Measurements from ENCODE around the gene ZPBP.
"Not testable (repeated sequence)": the region's sequence is repeated elsewhere in the genome, so short reads cannot be mapped to it uniquely, and the experiment has no call there.

ZPBP gene

DNA sequence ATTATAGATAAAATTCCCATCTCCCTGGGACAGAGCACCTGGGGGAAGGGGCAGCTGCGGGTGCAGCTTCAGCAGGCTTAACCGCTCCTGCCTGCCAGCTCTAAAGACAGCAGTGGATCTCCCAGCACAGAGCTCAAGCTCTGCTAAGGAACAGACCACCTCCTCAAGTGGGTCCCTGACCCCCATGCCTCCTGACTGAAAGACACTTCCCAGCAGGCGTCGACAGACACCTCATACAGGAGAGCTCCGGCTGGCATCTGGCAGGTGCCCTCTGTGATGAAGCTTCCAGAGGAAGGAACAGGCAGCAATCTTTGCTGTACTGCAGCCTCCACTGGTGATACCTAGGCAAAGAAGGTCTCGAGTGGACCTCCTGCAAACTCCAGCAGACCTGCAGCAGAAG, 51.9 kb downstream of the ZPBP start:
- not testable (repeated sequence) for DNase-seq (ENCODE audit: low read depth in 2 of 2)

GRCh38 chr7:50037086-50037485, 56.0 kb downstream of the ZPBP start:
- no peak for DNase-seq (ENCODE audit: low read depth in 2 of 2)

GRCh38 chr7:50022991-50023390, 70.1 kb downstream of the ZPBP start:
- DNase-seq (ENCODE audit: low read depth in 2 of 2), result no peak

DNA sequence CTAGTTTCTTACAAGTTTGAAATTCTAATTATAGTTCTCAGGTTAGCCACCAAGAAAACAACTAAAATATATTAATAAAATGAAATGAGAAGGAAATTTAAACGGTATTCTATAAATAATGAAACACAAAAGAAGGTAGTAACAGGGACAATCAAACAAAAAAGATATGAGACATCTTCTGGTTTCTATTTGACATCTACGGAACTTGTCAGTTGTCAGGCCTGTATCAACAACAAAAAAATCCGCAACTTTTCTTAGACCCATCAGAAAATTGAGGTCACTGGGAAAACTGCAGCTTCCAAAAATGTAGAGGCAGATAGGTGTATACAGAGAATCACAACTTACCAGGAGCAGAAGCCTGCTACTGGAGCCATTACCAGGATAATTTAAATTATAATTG, 70.6 kb downstream of the ZPBP start:
- DNase-seq (ENCODE audit: low read depth in 2 of 2), result no peak

DNA sequence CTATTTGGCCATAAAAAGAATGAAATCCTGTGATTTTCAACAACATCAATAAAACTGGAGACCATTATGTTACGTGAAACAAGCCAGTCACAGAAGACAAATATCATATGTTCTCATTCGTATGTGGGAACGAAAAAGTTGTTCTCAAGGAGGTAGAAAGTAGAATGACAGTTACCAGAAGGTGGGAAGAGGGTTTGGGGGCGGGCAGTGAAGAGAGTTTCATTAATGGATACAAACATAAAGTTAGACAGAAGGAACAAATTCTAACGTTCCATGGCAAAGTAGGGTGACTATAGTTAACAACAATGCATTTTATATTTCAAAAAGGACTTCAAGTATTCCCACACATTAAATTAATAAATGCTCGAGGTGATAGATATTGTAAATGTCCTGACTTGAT, 97.4 kb downstream of the ZPBP start:
- DNase-seq (ENCODE audit: low read depth in 2 of 2), result no peak

GRCh38 chr7:49986191-49986590, 106.9 kb downstream of the ZPBP start:
- DNase-seq (ENCODE audit: low read depth in 2 of 2), result no peak

GRCh38 chr7:49980465-49980864, 112.6 kb downstream of the ZPBP start:
- no peak for DNase-seq (ENCODE audit: low read depth in 2 of 2)

- no peak for DNase-seq (ENCODE audit: low read depth in 2 of 2)
Observed at GRCh38 chr7:49976238-49976637, 116.8 kb downstream of the ZPBP start.

GRCh38 chr7:49974035-49974434, 119.0 kb downstream of the ZPBP start:
- DNase-seq (ENCODE audit: low read depth in 2 of 2), result no peak

DNA sequence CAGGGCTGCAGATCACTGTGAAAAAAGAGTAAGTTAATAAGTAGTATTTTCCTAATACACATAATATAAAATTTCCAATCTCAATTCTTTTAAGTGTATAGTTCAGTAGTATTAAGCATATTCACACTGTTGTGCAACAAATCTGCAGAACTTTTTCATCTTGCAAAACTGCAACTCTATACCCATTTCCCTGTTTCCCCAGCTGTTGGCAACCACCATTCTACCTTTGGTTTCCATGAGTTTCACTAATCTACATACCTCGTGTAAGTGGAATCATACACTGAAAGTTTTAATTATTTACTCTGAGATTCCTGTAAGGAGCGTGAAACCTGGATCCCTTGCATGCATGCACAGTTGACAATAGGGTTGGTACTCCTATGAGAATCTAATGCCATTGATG, 155.4 kb downstream of the ZPBP start:
- DNase-seq (ENCODE audit: low read depth in 2 of 2), result no peak

DNA sequence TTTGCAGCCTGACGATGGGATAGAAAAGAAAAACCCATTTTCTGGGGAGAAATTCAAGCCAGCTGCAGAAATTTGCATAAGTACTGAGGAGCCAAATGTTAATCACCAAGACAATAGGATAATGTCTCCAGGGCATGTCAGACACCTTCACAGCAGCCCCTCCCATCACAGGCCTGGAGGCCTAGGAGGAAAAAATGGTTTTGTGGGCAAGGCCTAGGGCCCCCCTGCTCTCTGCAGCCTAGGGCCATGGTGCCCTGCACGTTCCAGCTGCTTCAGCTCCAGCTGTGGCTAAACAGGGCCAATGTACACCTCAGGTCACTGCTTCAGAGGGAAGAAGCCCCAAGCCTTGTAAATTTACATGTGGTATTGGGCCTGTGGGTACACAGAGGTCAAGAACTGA, 161.4 kb downstream of the ZPBP start:
- no peak for DNase-seq (ENCODE audit: low read depth in 2 of 2)

DNA sequence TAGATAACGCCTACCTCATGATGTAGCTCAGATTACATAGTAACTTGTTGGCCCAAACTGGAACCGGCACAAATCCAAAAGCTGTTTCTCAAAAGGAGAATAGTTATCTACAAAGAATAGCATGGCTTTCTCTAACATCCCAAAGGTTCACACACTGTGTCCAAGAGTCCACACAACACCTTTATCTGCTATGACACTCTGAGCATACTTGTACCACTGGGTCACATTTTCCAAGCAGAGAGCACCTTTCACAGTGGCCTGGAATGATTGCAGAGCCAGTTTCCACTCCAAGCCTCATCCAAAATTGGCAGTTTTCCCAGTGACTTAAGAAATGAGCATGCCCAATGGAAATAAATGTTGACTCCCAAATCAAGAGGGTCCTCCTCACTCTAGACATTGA, 164.3 kb downstream of the ZPBP start:
- DNase-seq (ENCODE audit: low read depth in 2 of 2), result no peak

- DNase-seq (ENCODE audit: low read depth in 2 of 2), result no peak
Observed at GRCh38 chr7:49927631-49928030, 165.4 kb downstream of the ZPBP start.

GRCh38 chr7:49926720-49927119, 166.3 kb downstream of the ZPBP start:
- no peak for DNase-seq (ENCODE audit: low read depth in 2 of 2)

DNA sequence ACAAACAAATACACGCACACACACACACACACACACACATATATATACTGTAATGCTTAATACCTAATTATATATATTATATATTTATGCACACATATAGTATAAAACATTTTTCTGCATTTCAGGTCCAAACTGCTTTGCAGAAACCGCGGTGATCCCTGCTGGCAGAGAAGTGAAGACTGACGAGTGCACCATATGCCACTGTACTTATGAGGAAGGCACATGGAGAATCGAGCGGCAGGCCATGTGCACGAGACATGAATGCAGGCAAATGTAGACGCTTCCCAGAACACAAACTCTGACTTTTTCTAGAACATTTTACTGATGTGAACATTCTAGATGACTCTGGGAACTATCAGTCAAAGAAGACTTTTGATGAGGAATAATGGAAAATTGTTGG, 181.1 kb downstream of the ZPBP start:
- DNase-seq (ENCODE audit: low read depth in 2 of 2), result no peak

GRCh38 chr7:49894543-49894942, 198.5 kb downstream of the ZPBP start:
- DNase-seq (ENCODE audit: low read depth in 2 of 2), result no peak

DNA sequence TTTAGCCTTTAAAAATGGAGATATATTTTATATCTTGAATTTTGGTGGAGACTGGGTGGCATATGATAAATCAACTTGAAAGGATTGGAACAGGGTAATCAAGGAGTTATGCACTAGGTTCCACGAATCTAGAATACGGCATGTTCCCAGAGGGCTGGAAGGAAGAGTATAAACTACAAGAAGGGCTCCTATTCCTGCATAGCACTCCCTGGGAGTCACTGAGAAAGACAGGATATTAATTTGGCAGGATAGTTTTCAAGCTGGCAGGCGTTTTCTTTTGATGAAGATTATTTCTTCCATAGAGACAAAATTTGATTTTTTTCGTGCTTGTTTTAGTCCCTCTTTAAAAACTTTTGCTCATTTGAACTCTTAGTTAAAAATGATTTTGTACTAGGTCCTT, 199.9 kb downstream of the ZPBP start:
- no peak for DNase-seq (ENCODE audit: low read depth in 2 of 2)

DNA sequence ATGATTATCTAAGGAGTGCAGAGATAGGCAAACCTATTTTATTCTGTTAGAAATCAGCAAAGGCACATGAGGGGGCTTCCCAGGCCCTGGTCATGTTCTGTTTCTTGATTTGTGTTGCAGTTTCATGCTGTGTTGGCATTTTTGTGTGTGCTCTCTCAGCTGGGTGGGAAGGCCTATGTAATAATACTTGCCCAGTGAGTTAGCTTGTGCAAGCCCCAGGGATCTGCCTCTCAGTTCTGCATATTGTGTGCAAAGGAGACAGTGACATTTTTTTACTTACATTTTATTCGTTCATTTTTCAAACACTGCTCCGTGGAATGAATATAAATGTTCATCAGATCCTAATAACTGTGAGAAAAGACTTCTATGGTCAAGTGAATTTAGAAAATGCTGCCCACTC, 200.6 kb downstream of the ZPBP start:
- DNase-seq (ENCODE audit: low read depth in 2 of 2), result no peak
